Activated T-cell treated with anti-CD3 and anti-CD28 coated beads, Interleukin-2, amount 50 U/mL, for 72 hours (primary cell): Measurements from ENCODE around the gene OR9Q1. TPM values are rescaled to one million over a fixed set of nuclear protein-coding genes. Genes with fewer than 3 reads are reported as not detected.

ENCODE experiments used
- ATAC-seq, 2 donors: fragments of 150-1000 bp; cut with Tn5 transposase; replicated peaks in 1 of 2; 2 replicates each; pipeline ENCODE4 v1.10.0; 2021; ENCODE audit warnings: moderate library complexity in 2 of 2, mild to moderate bottlenecking in 1 of 2
- DNase-seq, 2 donors: peaks; one replicate each; pipeline ENCODE4 v3.0.0; 2021 to 2022; ENCODE audit warnings: mixed read lengths in 1 of 2
- H3K27ac Mint-ChIP-seq: one replicate; pipeline ENCODE4 v1.8.0; 2022; ENCODE audit warnings: mild to moderate bottlenecking, moderate library complexity, mixed read lengths
- H3K27me3 Mint-ChIP-seq: one replicate; pipeline ENCODE4 v1.8.0; 2022; ENCODE audit warnings: low read depth, mixed read lengths
- H3K36me3 Mint-ChIP-seq, 2 donors: one replicate each; pipeline ENCODE4 v1.8.0; 2022; ENCODE audit warnings: mixed read lengths in 2 of 2, mild to moderate bottlenecking in 1 of 2; ENCODE audit not compliant: insufficient read depth in 2 of 2
- H3K4me1 Mint-ChIP-seq: one replicate; pipeline ENCODE4 v1.8.0; 2022; ENCODE audit warnings: low read depth, mixed read lengths
- H3K4me3 Mint-ChIP-seq, 2 donors: one replicate each; pipeline ENCODE4 v1.8.0; 2022; ENCODE audit warnings: mild to moderate bottlenecking in 2 of 2, mixed read lengths in 2 of 2, moderate library complexity in 2 of 2
- H3K9me3 Mint-ChIP-seq, 2 donors: one replicate each; pipeline ENCODE4 v1.8.0; 2022; ENCODE audit warnings: mixed read lengths in 2 of 2
- total RNA-seq, 2 donors: library from RNA; stranded (reverse); gene quantifications; one replicate each; pipeline ENCODE4 v1.2.3, GENCODE V29; 2022

The OR9Q1 gene
- total RNA-seq, 2 donors from 2014 or later, result not detected

DNA sequence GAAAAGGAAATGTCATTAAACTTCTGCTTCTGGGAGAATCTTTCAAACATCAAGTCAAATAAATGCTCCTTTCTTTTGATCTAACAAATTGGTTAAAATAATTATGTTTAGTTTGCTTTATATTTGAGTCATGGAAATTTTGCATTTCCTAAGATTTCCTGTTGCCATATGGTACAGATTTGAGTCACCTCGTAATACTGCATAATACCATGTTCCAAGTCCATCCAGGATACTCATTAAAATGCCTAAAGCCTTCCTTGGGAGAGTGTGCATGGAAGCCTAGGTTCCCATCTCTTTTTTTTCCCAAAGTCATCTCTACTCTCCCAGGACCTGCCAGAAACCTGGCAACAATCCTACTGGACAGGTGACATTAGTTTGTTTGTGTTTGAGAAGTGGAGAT, 97.4 kb downstream of the OR9Q1 start:
- no peaks in the 10 kb centered on the region for H3K9me3 Mint-ChIP-seq
- H3K4me1 Mint-ChIP-seq, result no peaks in the 10 kb centered on the region
- peaks cover 13% of the 10 kb centered on the region for H3K27me3 Mint-ChIP-seq
- H3K4me3 Mint-ChIP-seq, result no peak overlapping the region
- no peak for ATAC-seq
- no peaks in the 10 kb centered on the region for H3K36me3 Mint-ChIP-seq
- DNase-seq, result no peak
- no peak overlapping the region for H3K27ac Mint-ChIP-seq

DNA sequence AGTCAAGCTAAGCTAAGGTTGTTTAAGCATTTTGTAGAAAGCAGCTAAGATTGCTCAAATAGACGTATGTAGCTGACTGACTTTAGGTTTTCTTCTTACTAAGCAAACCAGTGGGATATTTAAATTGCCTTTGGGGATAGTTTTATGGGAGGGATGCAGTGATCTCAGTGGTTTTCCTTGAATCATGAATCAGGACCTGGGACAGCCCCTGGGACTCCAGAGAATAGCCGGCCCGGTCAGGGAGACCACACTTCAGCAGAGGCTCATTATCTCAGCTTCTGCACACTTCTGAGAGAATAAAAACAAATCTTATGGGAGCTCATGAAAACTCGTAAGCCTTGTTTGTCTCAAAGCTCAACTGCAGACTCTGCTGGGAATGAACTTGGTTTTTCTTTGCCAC, 101.8 kb downstream of the OR9Q1 start, which contains the start of gene OR9I1:
TSS of gene OR9I1 (minus strand) at position 62 of the 400 bp plus-strand sequence. CDS start 6,086 bp downstream, outside the sequence.
- Mint-ChIP-seq H3K4me1 (no peaks in the 10 kb centered on the region), H3K9me3 (no peaks in the 10 kb centered on the region), H3K36me3 (no peaks in the 10 kb centered on the region), H3K4me3 (no peak within 1 kb of the TSS), H3K27me3 (no peaks in the 10 kb centered on the region), H3K27ac (no peak within 1 kb of the TSS)
- no peak for DNase-seq
- ATAC-seq, result no peak

DNA sequence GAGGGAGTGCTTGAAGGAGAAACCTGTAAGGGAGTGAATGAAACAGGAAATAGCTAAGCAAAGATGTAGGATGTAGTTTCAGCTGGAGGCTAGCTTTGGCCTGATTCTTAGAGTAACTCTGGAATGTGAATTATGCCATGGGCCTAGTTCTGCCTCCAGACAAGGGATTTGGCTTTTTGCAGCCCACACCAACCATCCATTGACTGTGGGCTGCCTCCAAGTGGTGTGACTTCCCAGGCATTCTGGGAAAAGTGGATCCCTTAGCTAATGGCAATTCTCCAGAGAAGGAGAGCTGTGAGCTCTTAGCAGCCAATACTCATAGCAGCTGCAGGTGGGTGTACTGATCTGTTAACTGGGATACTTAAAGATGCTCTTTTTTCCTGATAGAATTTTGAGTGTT, 103.7 kb downstream of the OR9Q1 start:
- H3K4me1 Mint-ChIP-seq, result no peaks in the 10 kb centered on the region
- ATAC-seq (no peak), DNase-seq (no peak)
- no peaks in the 10 kb centered on the region for H3K9me3 Mint-ChIP-seq
- no peak overlapping the region for H3K27ac Mint-ChIP-seq
- H3K4me3 Mint-ChIP-seq, result no peak overlapping the region
- no peaks in the 10 kb centered on the region for H3K36me3 Mint-ChIP-seq
- H3K27me3 Mint-ChIP-seq, result no peaks in the 10 kb centered on the region

DNA sequence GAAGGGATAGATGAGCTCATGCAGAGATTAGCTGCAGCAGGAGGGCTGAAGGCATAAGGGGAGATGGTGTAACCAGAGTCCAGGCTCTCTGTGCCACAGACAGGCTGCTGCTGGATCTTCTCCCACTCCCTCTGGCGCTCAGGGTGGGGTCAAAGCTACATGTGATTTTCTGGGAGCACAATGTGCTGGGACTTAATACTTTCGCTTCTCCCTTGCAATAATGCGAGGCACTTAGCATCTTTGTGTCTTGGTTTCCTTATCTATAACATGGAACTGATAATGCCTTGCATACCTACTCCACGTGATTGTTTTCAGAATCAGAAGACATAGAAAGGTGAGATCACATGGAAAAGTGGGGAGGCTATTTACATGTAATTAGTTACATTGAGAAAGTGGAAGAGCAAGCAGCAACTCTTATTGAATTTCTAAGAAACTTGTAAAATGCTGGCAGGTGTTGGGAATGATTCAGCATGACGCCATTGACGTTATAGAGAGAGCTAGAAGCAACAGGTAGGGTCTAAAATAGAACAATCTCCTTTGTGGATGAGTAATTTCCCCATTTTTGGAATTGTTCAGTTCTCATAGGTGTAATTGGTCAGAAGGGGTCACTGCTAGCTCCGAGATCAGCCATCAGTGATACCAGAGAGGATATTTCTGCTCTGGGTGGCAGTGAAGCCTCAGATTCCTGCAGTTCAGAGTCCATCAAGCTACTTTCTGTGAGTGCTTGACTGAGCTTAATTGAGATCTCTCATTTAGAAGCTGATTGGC, 109.8 kb downstream of the OR9Q1 start:
- H3K9me3 Mint-ChIP-seq, result no peaks in the 10 kb centered on the region
- no peaks in the 10 kb centered on the region for H3K36me3 Mint-ChIP-seq
- H3K27ac Mint-ChIP-seq, result no peak overlapping the region
- H3K27me3 Mint-ChIP-seq, result peaks cover 8% of the 10 kb centered on the region
- ATAC-seq, result no peak
- no peak overlapping the region for H3K4me3 Mint-ChIP-seq
- no peaks in the 10 kb centered on the region for H3K4me1 Mint-ChIP-seq
- DNase-seq, result no peak

DNA sequence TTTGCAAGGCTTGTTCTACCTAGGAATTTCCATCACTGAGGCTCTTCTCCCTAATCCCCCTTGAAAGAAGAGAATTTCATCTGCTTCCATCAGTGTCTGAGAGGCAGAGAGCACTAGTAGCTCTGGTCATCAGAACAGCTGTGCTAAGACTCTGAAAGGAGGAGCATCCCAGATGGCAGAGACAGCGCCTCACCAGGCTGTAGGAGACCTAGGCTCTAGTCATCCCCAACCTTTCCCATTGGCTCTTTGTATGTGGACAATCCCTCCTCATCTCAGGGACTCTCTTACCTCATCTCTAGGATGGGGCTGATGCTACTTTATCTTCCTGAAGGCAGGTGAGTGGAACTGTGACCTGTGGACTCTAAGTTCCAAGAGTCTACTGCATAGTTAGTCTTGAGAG, 110.5 kb downstream of the OR9Q1 start:
- Mint-ChIP-seq H3K27ac (no peak overlapping the region), H3K4me1 (no peaks in the 10 kb centered on the region), H3K36me3 (no peaks in the 10 kb centered on the region), H3K9me3 (no peaks in the 10 kb centered on the region), H3K27me3 (peaks cover 8% of the 10 kb centered on the region), H3K4me3 (no peak overlapping the region)
- ATAC-seq (no peak), DNase-seq (no peak)

DNA sequence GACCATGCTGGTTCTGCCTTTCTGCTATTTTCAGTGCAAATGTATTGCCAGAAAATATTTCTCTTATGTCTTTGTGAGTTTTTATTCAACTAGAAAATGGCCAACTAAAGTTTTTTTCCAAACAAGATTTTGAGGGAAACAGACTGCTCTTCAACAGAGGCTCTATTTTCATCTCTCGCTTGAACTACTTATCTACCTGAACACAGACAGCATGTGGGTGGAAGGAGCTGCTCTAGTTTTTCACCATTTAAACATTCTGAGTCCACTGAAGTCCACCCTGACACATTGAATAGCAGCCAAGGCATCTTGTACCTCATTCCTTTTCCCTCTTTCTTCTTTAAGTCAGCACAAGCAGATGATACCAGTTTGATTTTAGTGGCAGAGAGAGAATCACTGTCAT, 111.5 kb downstream of the OR9Q1 start:
- Mint-ChIP-seq H3K4me3 (no peak overlapping the region), H3K4me1 (no peaks in the 10 kb centered on the region), H3K27me3 (peaks cover 8% of the 10 kb centered on the region), H3K9me3 (no peaks in the 10 kb centered on the region), H3K27ac (no peak overlapping the region), H3K36me3 (no peaks in the 10 kb centered on the region)
- DNase-seq (no peak), ATAC-seq (no peak)

DNA sequence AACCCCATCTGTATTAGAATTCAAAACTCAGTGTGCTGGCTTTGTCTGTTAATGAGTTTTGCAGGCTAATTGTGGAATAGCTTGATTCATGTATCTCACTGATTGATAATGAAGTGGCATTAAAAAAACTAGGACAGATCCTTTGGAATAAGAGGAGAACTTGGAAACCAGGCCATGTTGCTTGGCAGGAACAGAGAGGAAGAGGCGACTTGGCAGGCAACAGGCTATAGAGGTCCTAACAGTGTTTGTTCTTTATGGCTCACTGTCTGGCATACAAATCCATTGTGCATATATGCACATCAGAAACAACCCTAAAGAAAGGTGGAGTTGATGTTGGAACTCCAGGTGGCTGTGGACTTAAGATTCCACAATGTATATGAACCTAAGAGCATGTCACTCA, 119.1 kb downstream of the OR9Q1 start:
- H3K36me3 Mint-ChIP-seq, result peaks cover 0 to 1% of the 10 kb centered on the region in 2 donors
- DNase-seq (no peak), ATAC-seq (no peak)
- H3K9me3 Mint-ChIP-seq, result peaks cover 1 to 2% of the 10 kb centered on the region in 2 donors
- peaks cover 21% of the 10 kb centered on the region for H3K27me3 Mint-ChIP-seq
- no peak overlapping the region for H3K27ac Mint-ChIP-seq
- no peak overlapping the region for H3K4me3 Mint-ChIP-seq
- H3K4me1 Mint-ChIP-seq, result no peaks in the 10 kb centered on the region

DNA sequence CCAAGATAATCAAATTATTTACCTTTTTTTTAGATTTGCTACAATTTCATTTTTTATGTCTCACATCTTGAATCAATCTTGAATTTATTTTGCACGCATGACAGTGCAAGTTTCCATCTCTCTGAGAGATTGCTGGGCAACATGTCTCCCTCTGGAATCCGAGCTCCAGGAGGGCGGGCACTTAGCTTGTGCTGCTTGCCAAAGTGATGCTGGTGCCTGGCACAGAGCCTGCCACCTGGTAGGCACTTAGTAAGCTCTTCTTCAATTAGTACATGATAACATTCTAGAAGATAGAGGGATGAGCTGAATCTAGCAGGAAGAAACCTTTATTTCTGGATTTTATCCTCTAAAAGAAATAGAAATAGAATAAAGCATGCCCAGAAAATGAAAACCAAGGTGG, 129.1 kb downstream of the OR9Q1 start:
- no peaks in the 10 kb centered on the region for H3K9me3 Mint-ChIP-seq
- H3K27ac Mint-ChIP-seq, result no peak overlapping the region
- no peak for ATAC-seq

DNA sequence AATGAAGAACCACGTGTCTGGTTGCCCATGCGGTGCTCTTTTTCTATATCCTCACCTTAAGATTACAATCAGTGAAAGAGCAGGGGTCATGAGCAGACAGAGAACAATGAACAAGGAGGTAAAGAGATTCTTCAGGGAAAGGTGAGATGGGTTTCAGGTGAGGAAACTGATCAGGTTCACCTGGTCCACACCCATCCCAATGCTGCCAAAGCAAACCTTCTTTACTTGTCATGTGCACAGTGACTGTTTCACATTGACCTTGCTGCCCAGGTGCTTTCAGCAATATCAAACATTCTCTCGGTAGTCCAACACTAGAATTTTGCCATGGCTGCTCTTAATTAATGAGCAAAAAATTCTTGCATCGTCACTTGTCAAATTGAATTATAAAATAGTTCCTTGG, 140.7 kb downstream of the OR9Q1 start:
- H3K9me3 Mint-ChIP-seq, result no peaks in the 10 kb centered on the region
- no peaks in the 10 kb centered on the region for H3K36me3 Mint-ChIP-seq
- DNase-seq, result no peak
- H3K27me3 Mint-ChIP-seq, result no peaks in the 10 kb centered on the region
- no peak overlapping the region for H3K27ac Mint-ChIP-seq
- ATAC-seq, result no peak
- H3K4me3 Mint-ChIP-seq, result no peak overlapping the region
- no peaks in the 10 kb centered on the region for H3K4me1 Mint-ChIP-seq

More for the DNA sequence above, 129.1 kb downstream of the OR9Q1 start:
- Mint-ChIP-seq H3K4me3 (no peak overlapping the region), H3K4me1 (no peaks in the 10 kb centered on the region), H3K36me3 (no peaks in the 10 kb centered on the region), H3K27me3 (peaks cover 13% of the 10 kb centered on the region)
- DNase-seq, result no peak

DNA sequence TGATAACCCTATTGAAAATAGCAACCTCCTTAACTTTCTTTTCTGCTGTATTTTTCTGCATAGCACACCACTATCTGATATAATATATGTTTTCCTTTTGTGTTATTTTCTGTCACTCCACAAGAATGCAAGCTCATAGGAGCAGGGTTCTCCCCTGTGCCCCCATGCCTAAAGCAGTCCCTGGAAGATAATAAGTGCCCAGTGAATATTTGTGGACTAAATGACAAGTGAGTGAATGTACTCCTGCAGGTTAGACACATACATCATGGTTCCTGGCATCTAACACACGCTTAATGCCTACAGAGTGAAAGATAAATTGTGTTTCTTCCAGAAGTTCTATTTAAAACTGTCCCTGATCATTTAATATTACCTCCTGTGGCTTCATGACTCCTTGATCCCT, 141.3 kb downstream of the OR9Q1 start:
- Mint-ChIP-seq H3K4me3 (no peak overlapping the region), H3K36me3 (no peaks in the 10 kb centered on the region), H3K9me3 (no peaks in the 10 kb centered on the region), H3K4me1 (no peaks in the 10 kb centered on the region), H3K27me3 (no peaks in the 10 kb centered on the region), H3K27ac (no peak overlapping the region)
- no peak for ATAC-seq
- DNase-seq, result no peak

DNA sequence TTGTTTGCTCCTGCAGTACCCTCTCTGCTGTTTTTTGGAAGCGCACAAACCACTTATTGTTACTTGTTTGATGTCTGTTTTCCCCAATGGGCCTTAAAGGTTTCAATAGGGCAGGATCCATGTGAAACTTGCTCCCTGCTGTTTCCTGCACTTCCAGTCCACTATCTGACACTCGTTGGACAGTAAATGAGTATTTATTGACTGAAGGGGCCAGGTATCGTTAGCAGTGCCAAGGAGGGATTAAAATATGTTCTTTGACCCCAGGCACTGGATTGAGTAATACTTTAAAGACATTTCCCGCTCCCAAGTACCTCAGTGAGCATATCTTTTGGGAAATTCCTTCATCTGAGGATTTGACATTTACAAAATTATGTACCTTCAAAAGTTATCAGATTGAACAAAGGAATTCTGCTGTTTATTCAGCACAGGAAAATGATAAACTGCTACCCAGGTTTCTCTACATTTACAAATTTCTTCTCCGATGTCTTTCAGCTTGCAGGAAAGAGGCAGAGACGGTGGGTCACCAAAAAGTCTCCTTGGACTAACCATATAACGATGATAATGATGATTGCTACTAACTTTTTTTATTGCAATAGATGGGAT, 141.9 kb downstream of the OR9Q1 start:
- no peak overlapping the region for H3K4me3 Mint-ChIP-seq
- no peaks in the 10 kb centered on the region for H3K36me3 Mint-ChIP-seq
- ATAC-seq, result no peak
- H3K9me3 Mint-ChIP-seq, result no peaks in the 10 kb centered on the region
- no peaks in the 10 kb centered on the region for H3K27me3 Mint-ChIP-seq
- H3K4me1 Mint-ChIP-seq, result no peaks in the 10 kb centered on the region
- no peak for DNase-seq
- H3K27ac Mint-ChIP-seq, result no peak overlapping the region

DNA sequence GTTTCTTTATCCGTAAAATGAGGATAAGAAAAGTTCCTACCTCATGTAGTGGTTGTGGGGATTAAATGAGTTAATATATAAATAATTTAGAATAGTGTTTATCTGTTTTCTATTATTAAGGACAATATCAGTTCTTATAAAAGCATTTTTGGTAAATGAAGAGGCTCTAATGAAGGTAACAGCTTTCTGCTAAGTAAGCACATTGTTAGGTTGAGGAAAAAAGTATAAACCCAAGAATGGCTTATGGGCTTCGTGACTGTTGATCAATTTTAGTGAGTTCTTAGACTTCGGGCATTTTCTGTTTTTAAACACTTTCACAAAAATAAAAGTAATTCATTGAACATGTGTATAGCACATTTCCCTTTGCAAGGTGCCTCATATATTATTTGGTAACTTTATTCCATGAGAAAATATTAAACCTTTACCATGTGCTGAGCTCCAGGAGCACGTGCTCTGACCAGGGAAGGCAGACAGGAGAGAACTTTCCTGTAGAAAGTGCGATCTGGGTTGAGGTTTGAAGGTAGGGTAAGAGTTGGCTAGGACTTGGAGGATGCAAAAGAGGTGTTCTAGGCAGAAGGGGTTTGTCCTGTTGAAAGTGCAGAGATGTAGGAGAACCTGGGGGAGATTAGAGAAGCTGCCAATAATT, 153.9 kb downstream of the OR9Q1 start:
- Mint-ChIP-seq H3K27me3 (peaks cover 28% of the 10 kb centered on the region), H3K4me1 (no peaks in the 10 kb centered on the region), H3K36me3 (no peaks in the 10 kb centered on the region), H3K4me3 (no peak overlapping the region), H3K9me3 (no peaks in the 10 kb centered on the region), H3K27ac (no peak overlapping the region)
- DNase-seq (no peak), ATAC-seq (no peak)

DNA sequence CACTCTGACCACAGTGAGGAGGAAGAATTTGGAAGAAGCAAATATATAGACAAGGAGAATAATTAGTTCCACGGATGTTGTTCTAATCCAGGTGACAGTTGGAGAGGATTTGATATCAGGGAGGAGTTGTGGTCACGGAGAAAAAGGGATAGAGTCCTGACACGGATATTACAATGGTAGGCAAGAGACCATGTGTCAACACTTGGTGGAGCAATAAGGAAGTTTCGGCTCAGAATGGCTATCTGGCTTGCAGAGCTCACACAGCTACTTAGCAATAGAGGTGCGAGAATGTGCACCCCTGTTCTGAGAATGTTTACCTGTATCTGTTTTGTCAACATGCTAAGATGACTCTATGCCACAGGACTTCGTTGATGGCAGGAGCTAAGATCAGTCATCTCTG, 154.8 kb downstream of the OR9Q1 start:
- Mint-ChIP-seq H3K4me3 (no peak overlapping the region), H3K9me3 (no peaks in the 10 kb centered on the region)

More for the DNA sequence above, 154.8 kb downstream of the OR9Q1 start:
- no peak for DNase-seq
- Mint-ChIP-seq H3K27ac (no peak overlapping the region), H3K36me3 (no peaks in the 10 kb centered on the region), H3K4me1 (no peaks in the 10 kb centered on the region), H3K27me3 (peaks cover 28% of the 10 kb centered on the region)
- ATAC-seq, result no peak
